Esophagus squamous epithelium (tissue), 4 donors: ENCODE measurements around the gene RAB5B.
A peak's percentile ranks its signal among the peaks of the same experiment; 100 is the strongest.

Source experiments
- POLR2A ChIP-seq, 4 donors: fragments of 450-650 bp; IDR thresholded peaks; one replicate each; pipeline ENCODE4 v1.6.1; 2017; ENCODE audit warnings: antibody characterized with exemption in 4 of 4, mild to moderate bottlenecking in 4 of 4, moderate library complexity in 3 of 4
- TF ChIP-seq, protein P1 (sequence below), 6 experiments: fragments of 450-650 bp in 4 of 6; fragments of 200-600 bp in 2 of 6; sonication (generic) in 2 of 6; IDR thresholded peaks; one replicate each; pipeline ENCODE4 v1.5.1; 2016 to 2019; ENCODE audit warnings: antibody characterized with exemption in 6 of 6, mild to moderate bottlenecking in 4 of 6, moderate library complexity in 4 of 6

DNA sequence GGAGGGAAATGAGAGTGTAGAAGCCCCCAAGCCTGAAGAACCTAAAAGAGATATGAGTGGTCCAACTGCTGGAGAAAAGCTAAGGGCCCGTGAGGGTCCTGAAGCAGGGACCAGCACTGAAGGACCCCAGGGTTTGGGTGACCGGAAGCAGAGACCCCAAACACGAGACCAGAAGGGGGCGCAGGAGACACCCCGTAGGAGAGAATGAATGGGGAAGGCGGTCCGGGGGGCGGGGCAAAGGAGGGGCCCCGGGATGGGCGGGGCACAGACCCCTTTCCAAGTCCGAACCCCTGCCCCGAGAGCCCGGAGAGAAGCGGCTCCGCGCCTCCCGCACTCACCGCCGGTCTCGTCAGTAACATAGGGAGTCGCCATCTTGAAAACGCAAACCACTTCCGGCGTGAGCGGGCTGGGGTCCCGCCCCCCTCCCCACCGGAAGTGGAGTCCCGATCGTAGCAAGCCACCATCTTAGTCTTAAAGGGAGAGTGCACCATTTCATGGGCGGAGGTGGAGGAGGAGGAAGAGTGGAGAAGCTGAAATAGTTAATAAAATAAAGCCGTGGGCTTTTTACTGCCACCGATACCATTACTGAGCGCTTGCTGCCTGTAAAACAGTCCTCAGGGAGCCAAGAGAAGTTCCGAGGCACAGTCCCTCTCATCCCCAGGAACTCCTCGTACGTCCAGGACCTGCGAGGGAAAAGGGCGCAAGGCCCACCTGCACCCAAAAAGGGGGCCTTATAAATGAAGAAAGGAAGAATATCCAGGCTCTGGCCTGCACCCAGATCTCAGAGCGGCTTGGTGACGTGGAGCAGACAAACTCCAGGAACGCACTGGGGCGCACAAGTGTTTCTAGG is 46.9 kb upstream of the RAB5B start:
- TF ChIP-seq, protein P1, sequence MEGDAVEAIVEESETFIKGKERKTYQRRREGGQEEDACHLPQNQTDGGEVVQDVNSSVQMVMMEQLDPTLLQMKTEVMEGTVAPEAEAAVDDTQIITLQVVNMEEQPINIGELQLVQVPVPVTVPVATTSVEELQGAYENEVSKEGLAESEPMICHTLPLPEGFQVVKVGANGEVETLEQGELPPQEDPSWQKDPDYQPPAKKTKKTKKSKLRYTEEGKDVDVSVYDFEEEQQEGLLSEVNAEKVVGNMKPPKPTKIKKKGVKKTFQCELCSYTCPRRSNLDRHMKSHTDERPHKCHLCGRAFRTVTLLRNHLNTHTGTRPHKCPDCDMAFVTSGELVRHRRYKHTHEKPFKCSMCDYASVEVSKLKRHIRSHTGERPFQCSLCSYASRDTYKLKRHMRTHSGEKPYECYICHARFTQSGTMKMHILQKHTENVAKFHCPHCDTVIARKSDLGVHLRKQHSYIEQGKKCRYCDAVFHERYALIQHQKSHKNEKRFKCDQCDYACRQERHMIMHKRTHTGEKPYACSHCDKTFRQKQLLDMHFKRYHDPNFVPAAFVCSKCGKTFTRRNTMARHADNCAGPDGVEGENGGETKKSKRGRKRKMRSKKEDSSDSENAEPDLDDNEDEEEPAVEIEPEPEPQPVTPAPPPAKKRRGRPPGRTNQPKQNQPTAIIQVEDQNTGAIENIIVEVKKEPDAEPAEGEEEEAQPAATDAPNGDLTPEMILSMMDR (IDR thresholded peaks at IDR 0.05) = peak; percentile 48 to 91 (median 65)
- peak in 2 of 4 donors; percentile 17 to 43 for TF ChIP-seq POLR2A (IDR thresholded peaks at IDR 0.05)
